NCI-H1417 treated with DMSO at 0.1 percent for 48 hours (cell line): ENCODE measurements around the gene DNAH2.
"Not testable (repeated sequence)": the region's sequence is repeated elsewhere in the genome, so short reads cannot be mapped to it uniquely, and the experiment has no call there.

Experiments used
- DNase-seq: peaks from one replicate; lab custom pipeline; 2025; lab: John Stamatoyannopoulos, UW

The DNAH2 gene

GRCh38 chr17:7780736-7781135 is 63.2 kb downstream of the DNAH2 start:
- no peak for DNase-seq

GRCh38 chr17:7781429-7781828 is 63.9 kb downstream of the DNAH2 start:
- no peak for DNase-seq

GRCh38 chr17:7782240-7782639 is 64.7 kb downstream of the DNAH2 start:
- no peak for DNase-seq

GRCh38 chr17:7786866-7787265 is 69.3 kb downstream of the DNAH2 start:
- no peak for DNase-seq

GRCh38 chr17:7789131-7789530 is 71.6 kb downstream of the DNAH2 start:
- no peak for DNase-seq

GRCh38 chr17:7790150-7790549 is 72.6 kb downstream of the DNAH2 start:
- DNase-seq: no peak

- DNase-seq: no peak
Observed at GRCh38 chr17:7792611-7793010, 75.1 kb downstream of the DNAH2 start.

GRCh38 chr17:7794075-7794663 is 76.6 kb downstream of the DNAH2 start:
- no peak for DNase-seq

- DNase-seq: no peak
Observed at GRCh38 chr17:7797976-7798375, 80.4 kb downstream of the DNAH2 start.

- DNase-seq: no peak
Observed at GRCh38 chr17:7798839-7799238, 81.3 kb downstream of the DNAH2 start.

- DNase-seq: no peak
Observed at GRCh38 chr17:7803981-7804380, 86.4 kb downstream of the DNAH2 start.

- no peak for DNase-seq
Observed at GRCh38 chr17:7806587-7806986, 89.0 kb downstream of the DNAH2 start.

GRCh38 chr17:7807206-7807605 is 89.7 kb downstream of the DNAH2 start:
- DNase-seq: no peak

- no peak for DNase-seq
Observed at GRCh38 chr17:7809086-7809790, 91.7 kb downstream of the DNAH2 start.

- DNase-seq: not testable (repeated sequence)
Observed at GRCh38 chr17:7809791-7810343, 92.3 kb downstream of the DNAH2 start.

- no peak for DNase-seq
Observed at GRCh38 chr17:7811251-7811650, 93.7 kb downstream of the DNAH2 start.

GRCh38 chr17:7814969-7815368 is 97.4 kb downstream of the DNAH2 start:
- DNase-seq: no peak

GRCh38 chr17:7816926-7817642 is 99.5 kb downstream of the DNAH2 start:
- no peak for DNase-seq

GRCh38 chr17:7817643-7817964 is 100.1 kb downstream of the DNAH2 start:
- no peak for DNase-seq

- DNase-seq: no peak
Observed at GRCh38 chr17:7818026-7818425, 100.5 kb downstream of the DNAH2 start.

- DNase-seq: no peak
Observed at GRCh38 chr17:7818746-7819645, 101.5 kb downstream of the DNAH2 start.

- DNase-seq: no peak
Observed at GRCh38 chr17:7820231-7820630, 102.7 kb downstream of the DNAH2 start.
